ENCODE results near the gene SLC45A1.

- TF ChIP-seq POLR2A (IDR thresholded peaks at IDR 0.05) (no peak), EP300 (IDR thresholded peaks at IDR 0.05) (no peak)
- TF ChIP-seq, protein P1, sequence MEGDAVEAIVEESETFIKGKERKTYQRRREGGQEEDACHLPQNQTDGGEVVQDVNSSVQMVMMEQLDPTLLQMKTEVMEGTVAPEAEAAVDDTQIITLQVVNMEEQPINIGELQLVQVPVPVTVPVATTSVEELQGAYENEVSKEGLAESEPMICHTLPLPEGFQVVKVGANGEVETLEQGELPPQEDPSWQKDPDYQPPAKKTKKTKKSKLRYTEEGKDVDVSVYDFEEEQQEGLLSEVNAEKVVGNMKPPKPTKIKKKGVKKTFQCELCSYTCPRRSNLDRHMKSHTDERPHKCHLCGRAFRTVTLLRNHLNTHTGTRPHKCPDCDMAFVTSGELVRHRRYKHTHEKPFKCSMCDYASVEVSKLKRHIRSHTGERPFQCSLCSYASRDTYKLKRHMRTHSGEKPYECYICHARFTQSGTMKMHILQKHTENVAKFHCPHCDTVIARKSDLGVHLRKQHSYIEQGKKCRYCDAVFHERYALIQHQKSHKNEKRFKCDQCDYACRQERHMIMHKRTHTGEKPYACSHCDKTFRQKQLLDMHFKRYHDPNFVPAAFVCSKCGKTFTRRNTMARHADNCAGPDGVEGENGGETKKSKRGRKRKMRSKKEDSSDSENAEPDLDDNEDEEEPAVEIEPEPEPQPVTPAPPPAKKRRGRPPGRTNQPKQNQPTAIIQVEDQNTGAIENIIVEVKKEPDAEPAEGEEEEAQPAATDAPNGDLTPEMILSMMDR (IDR thresholded peaks at IDR 0.05): no peak
Observed at GRCh38 chr1:8299963-8300362, 18.0 kb upstream of the SLC45A1 start.
